GM12878 (cell line): ENCODE data around the gene SLIT1.

Source experiments
- BMI1 ChIP-seq: fragments of 450-650 bp; IDR thresholded peaks from 2 replicates; pipeline ENCODE4 v1.6.1; 2016; ENCODE audit warnings: mild to moderate bottlenecking, moderate library complexity, borderline replicate concordance
- CREB1 ChIP-seq: IDR thresholded peaks from 2 replicates; pipeline ENCODE4 v1.6.1; 2012; ENCODE audit warnings: low read depth, mild to moderate bottlenecking, inconsistent platforms

- TF ChIP-seq CREB1 (no peak), BMI1 (no peak)
Observed at GRCh38 chr10:97175586-97175985, 10.2 kb downstream of the SLIT1 start.
